A549 treated with GW870086 at 1 μM for 4 hours (cell line): Measurements from ENCODE around the gene ACAA2. TPM values are rescaled to one million over a fixed set of nuclear protein-coding genes. Genes with fewer than 3 reads are reported as not detected.

Experiments used
- total RNA-seq: library from RNA; stranded (reverse); fragments of 200-300 nt; extraction: Qiagen RNA extraction; gene quantifications from 5 replicates; pipeline ENCODE4 v1.2.3, GENCODE V29; 2022; ENCODE audit warnings: low read depth

ACAA2 gene, protein sequence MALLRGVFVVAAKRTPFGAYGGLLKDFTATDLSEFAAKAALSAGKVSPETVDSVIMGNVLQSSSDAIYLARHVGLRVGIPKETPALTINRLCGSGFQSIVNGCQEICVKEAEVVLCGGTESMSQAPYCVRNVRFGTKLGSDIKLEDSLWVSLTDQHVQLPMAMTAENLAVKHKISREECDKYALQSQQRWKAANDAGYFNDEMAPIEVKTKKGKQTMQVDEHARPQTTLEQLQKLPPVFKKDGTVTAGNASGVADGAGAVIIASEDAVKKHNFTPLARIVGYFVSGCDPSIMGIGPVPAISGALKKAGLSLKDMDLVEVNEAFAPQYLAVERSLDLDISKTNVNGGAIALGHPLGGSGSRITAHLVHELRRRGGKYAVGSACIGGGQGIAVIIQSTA
- 47.6 to 56.2 TPM (median 54.2 TPM) in 5 replicates for total RNA-seq

DNA sequence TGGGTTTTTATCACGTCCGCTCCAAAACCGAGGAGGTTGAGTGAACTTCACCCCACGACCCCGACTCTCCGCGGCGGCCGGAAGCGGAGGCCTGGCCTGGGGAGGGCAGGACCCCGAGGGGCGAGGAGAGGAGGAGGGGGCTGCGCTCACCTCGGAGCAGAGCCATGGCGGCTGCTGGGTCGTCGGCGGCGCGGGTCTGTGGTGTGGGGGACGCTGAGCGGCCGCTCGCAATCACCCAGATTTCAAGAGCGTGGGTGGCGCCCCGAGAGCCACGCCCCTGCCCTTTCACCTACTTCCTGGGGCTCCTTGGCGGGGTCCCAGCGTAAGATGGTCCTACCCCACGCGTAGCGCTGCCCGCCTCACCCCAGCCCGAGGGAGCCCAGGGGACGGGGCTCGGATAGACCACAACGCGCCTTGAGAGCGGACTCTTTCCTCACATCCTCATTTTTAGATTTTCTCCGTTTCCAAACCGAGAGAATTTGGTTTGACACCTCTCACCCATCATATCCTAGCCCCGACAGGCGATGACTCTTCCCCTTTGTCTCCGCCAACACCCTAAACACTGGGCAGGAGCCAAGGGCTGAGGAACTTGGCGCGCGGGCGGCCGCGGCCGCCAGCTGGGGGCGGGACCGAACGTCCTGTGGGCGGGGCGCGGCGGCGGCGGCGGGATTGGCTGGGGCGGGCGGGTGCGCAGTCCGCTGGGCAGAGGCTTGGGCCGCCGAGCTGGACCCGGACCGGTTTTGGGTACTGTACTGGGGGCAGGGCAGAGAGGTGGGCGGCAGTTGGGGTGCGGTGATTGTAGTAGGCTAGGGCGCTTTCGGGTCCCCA is at the start of gene ACAA2:
ACAA2 (minus strand) TSS at position 215 of the 828 bp plus-strand sequence; CDS start at position 166, 49 bp downstream.

